ENCODE data around the gene KCNJ9.

GRCh38 chr1:160129046-160129445 lies 47.7 kb downstream of the KCNJ9 start:
- TF ChIP-seq CTCF (IDR thresholded peaks at IDR 0.05; ENCODE audit: poor library complexity, severe bottlenecking) = no peak
- TF ChIP-seq EP300 (conservative IDR thresholded peaks at IDR 0.05; ENCODE audit: poor library complexity, severe bottlenecking) = no peak
- TF ChIP-seq MXI1 (conservative IDR thresholded peaks at IDR 0.05; ENCODE audit: poor library complexity, severe bottlenecking) = no peak
- no peak for TF ChIP-seq POLR2AphosphoS5 (IDR thresholded peaks at IDR 0.05)
- no peak for TF ChIP-seq EZH2 (IDR thresholded peaks at IDR 0.05; ENCODE audit: borderline replicate concordance, insufficient read depth, low read length, poor library complexity, severe bottlenecking)
- TF ChIP-seq, protein P1, sequence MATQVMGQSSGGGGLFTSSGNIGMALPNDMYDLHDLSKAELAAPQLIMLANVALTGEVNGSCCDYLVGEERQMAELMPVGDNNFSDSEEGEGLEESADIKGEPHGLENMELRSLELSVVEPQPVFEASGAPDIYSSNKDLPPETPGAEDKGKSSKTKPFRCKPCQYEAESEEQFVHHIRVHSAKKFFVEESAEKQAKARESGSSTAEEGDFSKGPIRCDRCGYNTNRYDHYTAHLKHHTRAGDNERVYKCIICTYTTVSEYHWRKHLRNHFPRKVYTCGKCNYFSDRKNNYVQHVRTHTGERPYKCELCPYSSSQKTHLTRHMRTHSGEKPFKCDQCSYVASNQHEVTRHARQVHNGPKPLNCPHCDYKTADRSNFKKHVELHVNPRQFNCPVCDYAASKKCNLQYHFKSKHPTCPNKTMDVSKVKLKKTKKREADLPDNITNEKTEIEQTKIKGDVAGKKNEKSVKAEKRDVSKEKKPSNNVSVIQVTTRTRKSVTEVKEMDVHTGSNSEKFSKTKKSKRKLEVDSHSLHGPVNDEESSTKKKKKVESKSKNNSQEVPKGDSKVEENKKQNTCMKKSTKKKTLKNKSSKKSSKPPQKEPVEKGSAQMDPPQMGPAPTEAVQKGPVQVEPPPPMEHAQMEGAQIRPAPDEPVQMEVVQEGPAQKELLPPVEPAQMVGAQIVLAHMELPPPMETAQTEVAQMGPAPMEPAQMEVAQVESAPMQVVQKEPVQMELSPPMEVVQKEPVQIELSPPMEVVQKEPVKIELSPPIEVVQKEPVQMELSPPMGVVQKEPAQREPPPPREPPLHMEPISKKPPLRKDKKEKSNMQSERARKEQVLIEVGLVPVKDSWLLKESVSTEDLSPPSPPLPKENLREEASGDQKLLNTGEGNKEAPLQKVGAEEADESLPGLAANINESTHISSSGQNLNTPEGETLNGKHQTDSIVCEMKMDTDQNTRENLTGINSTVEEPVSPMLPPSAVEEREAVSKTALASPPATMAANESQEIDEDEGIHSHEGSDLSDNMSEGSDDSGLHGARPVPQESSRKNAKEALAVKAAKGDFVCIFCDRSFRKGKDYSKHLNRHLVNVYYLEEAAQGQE (IDR thresholded peaks at IDR 0.05; ENCODE audit: borderline replicate concordance) = no peak
- TF ChIP-seq RAD21 (conservative IDR thresholded peaks at IDR 0.05) = no peak
- TF ChIP-seq SMC3 (conservative IDR thresholded peaks at IDR 0.05; ENCODE audit: poor library complexity) = no peak
- no peak for TF ChIP-seq TAF1 (IDR thresholded peaks at IDR 0.05; ENCODE audit: low read depth)

Data from neural cell (in vitro differentiated cells).